Central memory CD8-positive, alpha-beta T cell (primary cell): ENCODE measurements around the gene MAGI1.
"Not testable (repeated sequence)": the region's sequence is repeated elsewhere in the genome, so short reads cannot be mapped to it uniquely, and the experiment has no call there.

Source experiments
- ATAC-seq: fragments of 150-1000 bp; cut with Tn5 transposase; replicated peaks from 2 replicates; pipeline ENCODE4 v1.10.0; 2022; ENCODE audit warnings: mild to moderate bottlenecking, moderate FRiP score, moderate number of reproducible peaks; ENCODE audit not compliant: poor library complexity, severe bottlenecking; ENCODE audit errors: extremely low read depth
- DNase-seq, 2 donors: peaks; one replicate each; pipeline ENCODE4 v3.0.0; 2021; ENCODE audit warnings: low spot score in 2 of 2
- H3K27ac Mint-ChIP-seq: one replicate; pipeline ENCODE4 v1.8.0; 2022; ENCODE audit warnings: low read depth, mild to moderate bottlenecking, moderate library complexity, mixed read lengths
- H3K27me3 Mint-ChIP-seq: one replicate; pipeline ENCODE4 v1.8.0; 2022; ENCODE audit warnings: mixed read lengths
- H3K36me3 Mint-ChIP-seq: one replicate; pipeline ENCODE4 v1.8.0; 2022; ENCODE audit warnings: mild to moderate bottlenecking, moderate library complexity, mixed read lengths; ENCODE audit not compliant: insufficient read depth
- H3K4me1 Mint-ChIP-seq: one replicate; pipeline ENCODE4 v1.8.0; 2022; ENCODE audit warnings: mixed read lengths
- H3K4me3 Mint-ChIP-seq: one replicate; pipeline ENCODE4 v1.8.0; 2022; ENCODE audit warnings: mild to moderate bottlenecking, moderate library complexity, mixed read lengths
- H3K9me3 Mint-ChIP-seq: one replicate; pipeline ENCODE4 v1.8.0; 2022; ENCODE audit warnings: mixed read lengths

Gene MAGI1

GRCh38 chr3:66053550-66054094, 14.9 kb upstream of the MAGI1 start:
- Mint-ChIP-seq H3K27ac (no peak overlapping the region), H3K27me3 (no peaks in the 10 kb centered on the region), H3K4me3 (no peak overlapping the region), H3K9me3 (no peaks in the 10 kb centered on the region), H3K4me1 (no peaks in the 10 kb centered on the region), H3K36me3 (no peaks in the 10 kb centered on the region)
- ATAC-seq (no peak), DNase-seq (no peak)

DNA sequence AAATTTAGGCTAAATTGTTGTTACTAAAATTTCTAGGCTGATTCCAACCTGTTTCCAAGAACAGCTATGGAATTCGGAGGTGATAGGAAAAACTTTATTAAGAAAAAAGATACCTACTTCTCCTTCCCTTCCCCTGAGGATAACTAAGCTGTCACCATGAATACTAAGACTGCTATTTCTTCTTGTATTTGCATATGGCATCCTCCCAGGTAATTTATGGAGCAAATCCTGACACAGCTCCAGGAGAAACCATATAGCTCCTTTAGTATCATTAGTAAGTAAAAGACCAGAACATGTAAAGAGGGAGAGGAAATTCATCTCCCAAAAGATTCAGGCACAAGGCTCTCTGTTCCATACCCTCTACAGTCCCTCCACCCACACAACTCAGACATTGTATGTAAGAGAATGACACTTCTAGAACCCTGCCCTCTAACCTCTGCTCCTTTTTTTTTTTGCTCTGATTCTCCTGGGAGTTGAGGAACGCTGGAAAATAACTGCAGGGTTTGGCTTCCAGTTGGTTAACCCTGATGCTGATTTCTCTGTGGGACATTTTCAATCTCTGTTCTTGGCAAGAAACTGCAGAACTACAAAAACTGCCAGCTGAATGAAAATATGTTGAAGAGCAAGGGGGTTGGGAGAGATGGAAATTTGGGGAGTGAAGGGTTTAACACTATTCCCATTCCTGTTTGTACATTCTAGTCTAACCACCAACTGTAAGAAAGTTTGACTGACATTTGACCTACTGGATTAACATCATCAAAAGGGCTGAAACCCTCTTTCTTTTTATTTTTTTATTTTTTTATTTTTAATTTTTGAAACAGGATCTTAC, 14.2 kb upstream of the MAGI1 start:
- no peak for DNase-seq
- Mint-ChIP-seq H3K4me3 (no peak overlapping the region), H3K27me3 (no peaks in the 10 kb centered on the region), H3K9me3 (no peaks in the 10 kb centered on the region), H3K36me3 (no peaks in the 10 kb centered on the region), H3K4me1 (no peaks in the 10 kb centered on the region), H3K27ac (no peak overlapping the region)
- no peak for ATAC-seq

DNA sequence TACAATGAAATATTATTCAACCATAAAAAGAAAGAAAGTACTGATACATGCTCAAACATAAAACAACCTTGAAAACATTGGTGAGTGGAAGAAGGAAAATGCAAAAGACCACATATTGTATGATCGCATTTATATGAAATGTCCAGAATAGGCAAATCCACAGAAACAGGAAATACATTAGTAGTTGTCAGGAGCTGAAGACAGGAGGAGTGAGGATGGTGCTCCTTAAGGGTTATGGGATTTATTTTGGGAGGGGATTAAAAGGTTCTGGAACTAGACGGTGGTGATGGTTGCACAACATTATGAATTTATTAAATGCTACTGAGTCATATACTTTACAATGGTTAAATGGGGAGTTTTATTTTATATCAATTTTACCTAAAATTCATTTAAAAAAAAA, 12.1 kb upstream of the MAGI1 start:
- Mint-ChIP-seq H3K9me3 (no peaks in the 10 kb centered on the region), H3K36me3 (no peaks in the 10 kb centered on the region), H3K27me3 (no peaks in the 10 kb centered on the region), H3K4me3 (no peak overlapping the region), H3K27ac (no peak overlapping the region), H3K4me1 (no peaks in the 10 kb centered on the region)
- DNase-seq = no peak
- no peak for ATAC-seq

DNA sequence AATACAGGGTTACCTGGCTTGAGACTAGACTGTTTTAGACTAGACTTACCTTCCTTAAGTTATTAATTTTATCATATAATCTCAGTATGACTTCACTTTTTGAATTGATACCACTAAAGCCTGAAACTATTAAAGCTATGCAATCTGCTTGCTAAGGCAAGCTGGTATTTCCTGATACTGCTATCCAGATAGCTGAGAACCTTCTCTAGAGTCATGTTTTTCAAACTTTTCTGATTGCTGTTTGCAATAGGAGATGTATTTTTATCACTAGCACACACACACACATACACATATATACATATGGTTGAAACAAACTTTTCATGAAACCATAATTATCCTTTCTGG, 9.3 kb upstream of the MAGI1 start:
- Mint-ChIP-seq H3K9me3 (no peaks in the 10 kb centered on the region), H3K4me3 (no peak overlapping the region), H3K27ac (no peak overlapping the region), H3K36me3 (no peaks in the 10 kb centered on the region), H3K4me1 (no peaks in the 10 kb centered on the region), H3K27me3 (no peaks in the 10 kb centered on the region)
- no peak for DNase-seq
- no peak for ATAC-seq

GRCh38 chr3:66047311-66048050, 8.8 kb upstream of the MAGI1 start:
- H3K27me3 Mint-ChIP-seq = no peaks in the 10 kb centered on the region
- no peaks in the 10 kb centered on the region for H3K4me1 Mint-ChIP-seq
- no peaks in the 10 kb centered on the region for H3K9me3 Mint-ChIP-seq
- H3K4me3 Mint-ChIP-seq = no peak overlapping the region
- H3K27ac Mint-ChIP-seq = no peak overlapping the region
- H3K36me3 Mint-ChIP-seq = no peaks in the 10 kb centered on the region
- DNase-seq = no peak
- no peak for ATAC-seq

- H3K4me3 Mint-ChIP-seq, DNase-seq, H3K9me3 Mint-ChIP-seq, H3K4me1 Mint-ChIP-seq, H3K27me3 Mint-ChIP-seq, H3K36me3 Mint-ChIP-seq, H3K27ac Mint-ChIP-seq, ATAC-seq: not testable (repeated sequence)
Observed at GRCh38 chr3:66046321-66046720, 7.6 kb upstream of the MAGI1 start.

DNA sequence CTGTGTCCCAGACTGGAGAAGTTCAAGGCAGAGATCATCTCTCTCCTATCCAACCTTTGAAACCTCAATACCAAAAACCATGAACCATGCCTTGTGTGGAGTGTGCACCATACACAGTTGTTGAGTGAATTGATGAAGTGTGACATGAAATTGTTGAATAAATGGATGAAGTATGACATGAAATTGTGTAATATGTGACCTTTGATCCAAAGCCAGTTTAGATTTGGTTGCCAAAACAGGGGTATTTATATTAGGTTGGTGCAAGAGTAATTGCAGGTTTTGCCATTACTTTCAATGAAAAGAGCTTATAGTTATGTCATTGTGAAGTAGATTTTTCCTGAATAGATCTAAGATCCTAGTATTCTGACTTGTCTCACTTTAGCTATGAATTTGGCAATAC, 3.1 kb upstream of the MAGI1 start:
- Mint-ChIP-seq H3K4me1 (peaks cover 8% of the 10 kb centered on the region), H3K27ac (no peak overlapping the region), H3K9me3 (no peaks in the 10 kb centered on the region), H3K4me3 (no peak overlapping the region), H3K27me3 (peaks cover 53% of the 10 kb centered on the region), H3K36me3 (no peaks in the 10 kb centered on the region)
- no peak for ATAC-seq
- DNase-seq = no peak

- H3K36me3 Mint-ChIP-seq = no peaks in the 10 kb centered on the region
- H3K4me3 Mint-ChIP-seq = no peak overlapping the region
- H3K9me3 Mint-ChIP-seq = no peaks in the 10 kb centered on the region
- ATAC-seq = no peak
- H3K27ac Mint-ChIP-seq = no peak overlapping the region
- no peak for DNase-seq
- peaks cover 8% of the 10 kb centered on the region for H3K4me1 Mint-ChIP-seq
- peaks cover 60% of the 10 kb centered on the region for H3K27me3 Mint-ChIP-seq
Observed at GRCh38 chr3:66041116-66041515, 2.4 kb upstream of the MAGI1 start.

DNA sequence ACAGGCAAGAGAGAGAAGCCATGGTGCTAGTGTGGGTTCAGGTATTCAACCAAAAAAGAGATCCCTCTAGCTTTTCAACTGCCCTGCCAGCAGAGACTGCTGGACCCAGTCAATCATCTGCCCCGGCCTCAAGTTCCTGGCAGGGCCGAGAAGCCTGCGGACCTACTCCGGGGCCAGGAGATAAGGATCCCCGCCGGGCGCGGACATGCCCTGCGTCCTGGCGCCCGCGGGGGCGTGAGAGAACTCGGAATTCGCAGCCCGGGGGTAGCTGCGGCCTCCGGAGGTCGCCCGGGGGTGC, 821 bp upstream of the MAGI1 start:
- Mint-ChIP-seq H3K27me3 (peaks cover 76% of the 10 kb centered on the region), H3K4me1 (peaks cover 8% of the 10 kb centered on the region)
- DNase-seq = no peak

DNA sequence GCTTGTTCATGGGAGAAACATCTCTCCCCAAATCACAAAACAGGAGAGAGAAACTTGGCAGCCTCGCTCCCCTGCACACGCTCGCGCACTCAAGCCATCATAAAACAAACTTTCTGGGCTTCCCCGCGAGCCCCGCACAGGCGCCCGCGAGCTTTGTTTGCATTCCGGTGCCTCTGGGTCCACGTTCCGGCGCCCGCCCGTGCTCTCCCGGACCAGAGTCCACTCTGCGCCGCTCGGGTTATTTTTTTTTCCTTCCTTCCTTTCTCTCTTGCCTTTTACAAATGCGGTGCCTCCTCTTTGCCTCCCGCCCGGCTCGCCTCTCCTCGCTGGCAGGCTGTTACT, 363 bp downstream of the MAGI1 start:
- Mint-ChIP-seq H3K36me3 (no peaks in the 10 kb centered on the region), H3K4me3 (peak overlapping the region; percentile 73), H3K27me3 (peaks cover 80% of the 10 kb centered on the region), H3K27ac (no peak overlapping the region), H3K4me1 (peaks cover 8% of the 10 kb centered on the region), H3K9me3 (no peaks in the 10 kb centered on the region)
- no peak for DNase-seq
- ATAC-seq = no peak

More for the DNA sequence above, 821 bp upstream of the MAGI1 start:
- Mint-ChIP-seq H3K4me3 (peak overlapping the region; percentile 73), H3K9me3 (no peaks in the 10 kb centered on the region), H3K36me3 (no peaks in the 10 kb centered on the region), H3K27ac (no peak overlapping the region)
- no peak for ATAC-seq

DNA sequence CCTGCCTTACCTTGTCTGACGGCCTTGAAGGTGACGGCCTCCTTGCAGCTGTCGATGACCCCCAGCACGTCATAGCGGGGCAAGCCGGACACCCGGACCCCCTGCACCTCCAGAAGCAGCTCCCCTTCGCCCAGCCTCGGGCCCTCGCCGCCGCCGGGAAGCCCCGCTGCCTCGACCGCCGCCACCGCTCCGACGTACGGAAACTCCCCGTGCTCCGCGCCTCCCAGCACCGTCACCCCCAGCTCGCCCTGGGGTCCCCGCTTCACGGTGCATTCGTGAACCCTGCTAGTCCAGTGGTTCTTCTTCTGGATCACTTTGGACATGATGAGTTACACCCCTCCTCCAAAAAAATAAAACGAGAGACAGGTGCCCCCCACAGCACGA, 740 bp downstream of the MAGI1 start:
- Mint-ChIP-seq H3K36me3 (no peaks in the 10 kb centered on the region), H3K4me1 (peaks cover 8% of the 10 kb centered on the region), H3K27ac (no peak overlapping the region), H3K4me3 (peak overlapping the region; percentile 73), H3K27me3 (peaks cover 80% of the 10 kb centered on the region), H3K9me3 (no peaks in the 10 kb centered on the region)
- no peak for DNase-seq
- ATAC-seq = no peak

DNA sequence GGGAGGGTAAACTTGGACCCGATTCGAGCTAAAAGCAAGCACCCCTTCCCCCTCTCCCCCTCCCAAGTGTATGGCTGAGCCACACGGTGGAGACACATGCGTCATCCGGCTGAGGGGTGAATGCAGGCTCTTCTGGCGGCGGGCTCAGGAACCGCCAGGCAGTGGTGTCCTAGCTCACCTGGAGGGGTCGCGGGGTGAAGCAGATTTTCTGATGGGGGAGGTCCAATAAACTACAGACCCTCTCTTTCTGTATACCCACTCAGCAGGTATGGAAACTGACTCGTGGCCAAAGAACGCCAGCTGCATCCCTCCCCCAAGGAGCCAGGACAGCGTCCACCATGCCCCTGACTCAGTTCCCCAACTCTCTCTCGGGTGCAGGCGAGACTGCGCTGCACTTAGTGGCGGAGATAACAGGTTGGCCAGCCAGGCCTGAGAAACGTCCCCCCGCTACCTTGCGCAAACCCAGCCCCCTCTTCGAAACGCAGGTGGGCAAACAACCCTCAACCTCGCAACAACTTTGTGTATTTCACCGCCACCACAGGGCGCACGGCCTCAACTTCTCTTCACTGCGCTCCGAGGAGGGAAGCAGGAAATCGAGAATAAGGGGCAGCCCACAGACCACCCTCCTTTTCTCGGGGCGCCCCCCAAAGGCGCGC, 1.3 kb downstream of the MAGI1 start:
- H3K4me1 Mint-ChIP-seq = peaks cover 8% of the 10 kb centered on the region
- H3K4me3 Mint-ChIP-seq = peak overlapping the region; percentile 25
- DNase-seq (no peak), ATAC-seq (no peak)
- H3K36me3 Mint-ChIP-seq = no peaks in the 10 kb centered on the region
- H3K27ac Mint-ChIP-seq = no peak overlapping the region
- peaks cover 80% of the 10 kb centered on the region for H3K27me3 Mint-ChIP-seq
- H3K9me3 Mint-ChIP-seq = no peaks in the 10 kb centered on the region
